NCI-H2227 (cell line): ENCODE data around the gene MAGT1.
"Not testable (repeated sequence)": the region's sequence is repeated elsewhere in the genome, so short reads cannot be mapped to it uniquely, and the experiment has no call there.

Source experiments
- DNase-seq: peaks from one replicate; lab custom pipeline; 2025; ENCODE audit not compliant: unreplicated experiment; lab: John Stamatoyannopoulos, UW

Gene MAGT1

DNA sequence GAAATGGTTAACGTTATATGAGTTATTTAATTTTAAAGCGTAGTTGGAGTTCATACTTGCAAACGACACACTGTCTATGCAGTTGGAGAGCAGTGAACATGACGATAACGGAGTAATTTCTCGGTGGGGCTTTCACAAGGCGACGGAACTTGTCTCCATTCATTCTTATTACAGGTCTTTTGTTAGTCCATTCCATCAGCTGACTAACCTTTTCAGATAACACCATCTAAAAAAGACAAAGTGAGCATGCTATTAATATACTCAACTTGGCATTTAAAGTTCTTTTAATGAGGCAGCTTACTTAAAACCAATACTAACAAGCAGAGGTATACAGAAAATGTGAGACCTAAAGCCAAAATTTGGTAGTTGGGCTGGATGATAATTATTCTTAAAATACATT lies 19.9 kb downstream of the MAGT1 start:
- no peak for DNase-seq

DNA sequence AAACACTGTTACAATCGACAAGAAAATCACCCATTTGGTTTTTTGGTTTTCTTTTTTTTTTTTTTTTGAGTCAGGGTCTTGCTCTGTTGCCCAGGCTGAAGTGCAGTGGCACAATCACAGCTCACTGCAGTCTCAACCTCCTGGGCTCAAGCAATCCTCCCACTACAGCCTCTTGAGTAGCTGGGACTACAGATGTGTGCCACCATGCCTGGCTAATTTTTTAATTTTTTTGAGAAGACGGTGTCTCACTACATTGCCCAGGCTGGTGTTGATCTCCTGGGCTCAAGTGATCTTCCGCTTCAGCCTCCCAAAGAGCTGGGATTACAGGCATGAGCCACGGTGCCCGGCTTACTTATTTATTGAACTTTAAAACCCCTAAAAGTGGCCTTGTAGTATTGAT lies 63.7 kb downstream of the MAGT1 start:
- DNase-seq: not testable (repeated sequence)

DNA sequence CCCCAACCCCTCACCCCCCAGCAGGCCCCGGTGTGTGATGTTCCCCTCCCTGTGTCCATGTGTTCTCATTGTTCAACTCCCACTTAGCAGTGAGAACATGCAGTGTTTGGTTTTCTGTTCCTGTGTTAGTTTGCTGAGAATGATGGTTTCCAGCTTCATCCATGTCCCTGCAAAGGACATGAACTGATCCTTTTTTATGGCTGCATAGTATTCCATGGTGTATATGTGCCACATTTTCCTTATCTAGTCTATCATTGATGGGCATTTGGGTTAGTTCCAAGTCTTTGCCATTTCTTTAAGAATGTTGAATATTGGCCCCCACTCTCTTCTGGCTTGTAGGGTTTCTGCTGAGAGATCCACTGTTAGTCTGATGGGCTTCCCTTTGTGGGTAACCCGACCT lies 73.2 kb downstream of the MAGT1 start:
- not testable (repeated sequence) for DNase-seq

DNA sequence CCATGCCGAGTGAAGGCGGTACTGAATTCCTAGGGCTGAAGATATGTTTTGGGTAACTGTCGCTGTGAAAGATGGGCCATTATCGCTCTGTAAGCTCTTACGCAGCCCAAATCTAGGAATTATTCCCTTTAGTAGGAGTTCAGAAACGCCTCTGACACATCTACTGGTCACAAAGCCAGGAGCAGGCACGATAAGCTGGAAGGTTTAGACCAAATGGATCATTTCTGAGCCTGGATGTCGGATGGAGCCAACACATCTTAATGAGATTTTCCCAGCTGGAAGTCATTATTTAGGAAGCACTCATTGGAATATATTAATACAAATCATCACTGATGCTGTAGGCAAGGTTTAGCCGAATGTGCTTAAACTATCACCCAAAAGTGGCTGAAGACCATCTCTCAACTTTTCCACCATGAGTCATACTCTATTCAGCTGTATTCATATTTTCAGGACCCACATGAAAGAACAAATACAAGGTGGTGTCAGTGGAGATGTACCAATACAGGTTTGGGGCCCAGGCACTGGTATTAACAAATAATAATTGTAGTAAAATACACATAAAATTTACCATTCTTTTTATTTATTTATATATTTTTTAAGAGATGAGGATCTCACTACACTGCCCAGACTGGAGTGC lies 75.0 kb downstream of the MAGT1 start:
- DNase-seq: no peak

DNA sequence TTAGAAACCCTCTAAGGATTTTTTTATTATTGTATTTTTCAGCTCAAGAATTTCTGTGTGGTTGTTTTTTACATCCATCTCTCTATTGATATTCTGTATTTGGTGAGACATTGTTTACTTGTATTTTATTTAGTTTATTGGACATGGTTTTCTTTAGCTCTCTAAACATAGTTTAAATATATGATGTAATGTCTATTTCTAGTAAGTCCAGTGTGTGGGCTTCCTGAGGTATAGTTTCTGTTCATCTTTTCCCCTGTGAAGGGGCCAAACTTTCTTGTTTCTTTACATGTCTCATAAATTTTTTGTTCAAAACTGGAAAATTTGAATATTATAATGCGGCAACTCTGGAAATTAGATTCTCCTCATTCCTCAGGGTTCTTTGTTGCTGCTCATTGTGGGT lies 81.0 kb downstream of the MAGT1 start:
- no peak for DNase-seq

DNA sequence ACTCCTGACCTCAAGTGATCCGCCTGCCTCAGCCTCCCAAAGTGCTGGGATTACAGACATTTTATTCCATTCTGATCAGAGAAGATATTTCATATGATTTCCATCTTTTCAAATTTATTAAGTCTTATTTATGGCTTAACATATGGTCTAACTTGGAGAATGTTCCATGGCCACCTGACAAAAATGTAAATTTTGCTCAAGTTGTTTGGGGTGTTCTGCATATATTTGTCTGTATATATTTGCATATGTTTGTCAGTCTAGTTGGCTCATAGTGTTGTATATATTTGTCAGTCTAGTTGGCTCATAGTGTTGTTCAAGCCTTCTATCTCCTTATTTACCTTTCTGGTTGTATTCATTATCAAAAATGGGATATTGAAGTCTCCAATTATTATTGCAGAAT lies 93.0 kb downstream of the MAGT1 start:
- no peak for DNase-seq

DNA sequence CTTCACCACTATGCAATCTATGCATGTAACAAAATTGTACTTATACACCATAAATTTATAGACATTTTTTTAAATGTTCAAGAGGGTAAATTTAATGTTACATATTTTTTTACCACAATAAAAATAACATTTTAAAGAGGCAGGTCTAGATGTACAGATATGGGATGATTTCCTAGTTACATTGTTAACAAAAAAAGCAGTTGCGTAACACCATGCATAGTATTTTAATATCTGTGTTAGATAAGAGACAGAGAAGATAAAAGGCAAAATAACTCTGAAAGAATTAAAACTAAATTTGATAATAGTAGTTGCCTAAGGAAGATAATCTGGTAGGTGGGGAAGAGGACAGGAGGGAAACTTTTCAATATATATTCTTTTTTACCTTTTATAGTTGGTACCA lies 100.1 kb downstream of the MAGT1 start:
- DNase-seq: no peak

DNA sequence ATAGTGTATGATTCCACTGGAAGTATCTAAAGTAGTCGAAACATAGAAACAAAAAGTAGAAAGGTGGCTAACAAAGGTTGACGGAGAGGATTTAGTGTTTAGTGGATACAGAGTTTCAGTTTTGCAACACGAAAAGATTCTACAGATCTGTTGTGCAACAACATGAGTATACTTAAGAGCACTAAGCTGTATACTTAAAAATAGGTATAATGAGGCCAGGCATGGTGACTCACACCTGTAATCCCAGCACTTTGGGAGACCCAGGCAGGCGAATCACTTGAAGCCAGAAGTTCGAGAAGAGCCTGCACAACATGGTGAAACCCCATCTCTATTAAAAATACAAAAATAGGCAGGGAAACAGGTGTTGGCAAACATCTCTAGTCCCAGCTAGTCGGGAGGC lies 101.3 kb downstream of the MAGT1 start:
- DNase-seq: no peak

DNA sequence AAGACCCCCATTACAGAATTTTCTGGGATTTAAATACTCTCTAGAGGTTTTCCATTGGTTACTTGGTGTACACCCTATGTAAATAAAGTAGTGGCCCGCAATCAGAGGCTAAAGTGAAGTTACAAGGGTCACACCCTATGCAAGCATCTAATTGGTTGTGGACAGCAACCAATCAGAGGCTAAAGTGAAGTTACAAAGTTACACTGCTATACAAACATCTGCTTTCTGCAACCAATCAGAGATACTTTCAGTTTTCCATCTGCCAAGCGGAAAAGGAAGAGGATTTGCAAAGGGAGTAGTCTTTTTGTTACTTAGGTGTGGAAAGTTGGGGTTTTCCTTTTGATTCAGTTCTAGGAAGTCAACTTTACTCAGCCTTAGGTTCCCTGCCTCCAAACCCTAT lies 107.2 kb downstream of the MAGT1 start:
- DNase-seq: no peak

DNA sequence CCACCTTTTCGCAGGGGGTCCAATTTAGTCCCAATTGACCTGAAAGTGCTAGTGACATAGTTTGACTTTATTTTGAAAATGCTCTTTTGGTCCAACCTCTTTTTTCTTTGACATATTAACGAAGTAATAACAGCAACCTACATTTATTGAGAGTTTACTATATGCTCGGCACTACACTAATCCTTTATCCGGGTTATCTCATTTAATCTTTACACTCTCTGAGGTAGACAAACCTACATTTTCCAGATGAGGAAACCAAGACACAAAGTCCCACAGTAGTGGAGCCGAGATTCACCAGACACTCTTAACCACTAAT lies 108.9 kb downstream of the MAGT1 start:
- DNase-seq: no peak

DNA sequence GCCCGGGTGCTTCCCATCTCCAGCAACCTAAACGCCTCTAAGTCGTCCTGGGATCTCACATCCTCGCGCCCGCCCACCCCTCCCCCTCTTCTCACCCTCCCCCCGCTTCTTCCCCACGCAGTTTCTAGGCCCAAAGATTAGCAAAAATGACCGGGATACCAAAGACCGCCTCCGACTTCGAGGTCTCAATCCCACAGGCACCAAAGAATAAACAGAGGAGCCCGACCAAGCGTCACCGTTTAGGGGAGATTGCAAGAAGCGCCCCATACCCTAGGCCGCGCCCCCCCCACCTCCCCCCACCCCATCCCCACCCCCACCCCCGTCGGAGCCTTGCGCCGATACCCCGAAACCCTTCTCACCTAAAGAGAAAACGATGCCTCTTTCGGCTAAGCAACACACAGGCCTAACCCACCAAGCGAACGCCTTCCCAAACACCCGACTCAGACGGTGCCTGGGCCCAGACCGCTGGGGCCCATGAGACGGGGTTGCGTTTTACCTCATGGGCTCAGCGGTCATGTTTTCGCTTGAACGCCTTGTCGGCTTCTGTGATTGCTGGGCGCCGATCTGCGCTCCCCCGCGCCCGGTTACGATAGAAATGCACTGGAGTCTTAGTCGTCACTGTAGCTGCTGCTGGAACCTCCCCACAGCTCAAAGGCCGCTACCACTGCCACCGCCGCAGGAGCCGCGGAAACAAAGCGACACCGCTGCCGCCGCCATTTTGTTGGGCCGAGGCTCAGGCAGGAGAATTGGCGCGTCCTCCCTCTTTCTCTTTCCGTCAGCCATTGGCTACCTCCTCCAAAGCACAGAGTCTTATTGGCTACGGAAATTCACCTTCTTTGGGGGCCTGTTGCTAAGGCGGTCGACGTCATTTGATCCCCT lies 109.5 kb downstream of the MAGT1 start, which contains the start of gene ATRX:
Gene ATRX (minus strand): TSS at position 731 of the 879 bp plus-strand sequence. CDS start 215 bp downstream, at position 516.
- peak; percentile 94 for DNase-seq

DNA sequence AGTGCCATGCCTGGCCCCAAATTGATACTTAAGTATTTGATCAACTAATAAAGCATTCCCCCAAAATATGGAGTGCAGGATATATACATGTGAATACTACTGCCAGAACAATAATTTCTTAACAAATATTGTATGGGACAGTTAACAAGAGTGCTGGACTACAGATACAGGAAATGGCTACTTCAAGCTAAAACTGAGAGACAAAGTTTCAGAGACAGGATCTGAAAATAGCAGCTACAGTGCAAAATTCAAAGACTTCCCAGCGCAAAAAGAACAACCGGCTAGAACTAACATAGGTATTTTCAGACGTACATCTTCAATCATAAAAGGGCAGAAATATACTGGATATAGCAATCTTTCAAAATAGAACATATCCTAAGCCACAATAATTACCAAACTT lies 115.5 kb downstream of the MAGT1 start:
- DNase-seq: no peak

DNA sequence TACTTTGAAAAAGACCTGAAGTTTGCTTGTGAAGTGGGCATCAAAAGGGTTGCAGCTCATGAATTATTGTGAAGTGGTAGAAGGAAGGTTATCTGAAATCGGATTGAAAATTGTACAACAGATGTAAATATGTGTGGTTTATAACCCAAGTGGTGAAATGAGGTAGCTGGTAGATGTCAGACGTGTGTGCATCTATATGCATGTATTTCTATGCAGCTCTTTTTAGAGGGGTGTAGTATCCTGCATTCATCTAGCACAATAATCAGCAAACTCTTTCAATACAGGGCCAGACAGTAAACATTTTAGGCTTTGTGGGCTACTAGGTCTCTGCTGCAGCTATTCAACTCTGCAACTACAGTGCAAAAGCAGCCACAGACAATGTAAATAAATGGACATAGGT lies 118.6 kb downstream of the MAGT1 start:
- no peak for DNase-seq
